Endothelial cell of umbilical vein (primary cell): ENCODE data around the gene CRIM1. TPM values are rescaled to one million over a fixed set of nuclear protein-coding genes. Genes with fewer than 3 reads are reported as not detected.

Source experiments
- BruUV-seq: library from RNA; stranded (reverse); fragments of 400-500 nt; replicated peaks from 2 replicates; lab custom pipeline; 2021; lab: Mats Ljungman, UMichigan
- CTCF ChIA-PET: fragments of 300-600, 350-600 bp; sonication (Branson Sonifier 250); formaldehyde crosslinking; loops from one replicate; lab custom pipeline; 2021; ENCODE audit warnings: antibody characterized with exemption, inconsistent platforms; lab: Charles Lee
- POLR2A ChIA-PET: fragments of 300-600, 350-600 bp; sonication (Branson Sonifier 250); formaldehyde crosslinking; loops from one replicate; lab custom pipeline; 2021; ENCODE audit warnings: antibody characterized with exemption, inconsistent platforms; lab: Charles Lee
- DNase-seq: peaks from one replicate; pipeline ENCODE4 v3.0.0-alpha.2; 2011; ENCODE audit warnings: low read depth, low spot score
- FAIRE-seq: peaks from 2 replicates; lab custom pipeline; 2011; peaks lifted over from hg19 to GRCh38; lab: Jason Lieb, UNC
- H2AFZ ChIP-seq: 2 replicates; pipeline ENCODE4 v1.6.0; 2012; ENCODE audit warnings: low read depth, low read length, control low read depth, inconsistent platforms
- H3K27ac ChIP-seq: 2 replicates; pipeline ENCODE4 v1.5.1; 2011; ENCODE audit warnings: low read depth, mild to moderate bottlenecking, control low read depth, low read length, moderate library complexity; ENCODE audit not compliant: insufficient read depth
- H3K27me3 ChIP-seq, 2 experiments: 2 replicates each; pipeline versions ENCODE4 v1.6.0 to v1.6.1; 2011; ENCODE audit warnings: low read length in 2 of 2, mixed read lengths in 1 of 2; ENCODE audit not compliant: control insufficient read depth in 2 of 2, insufficient read depth in 2 of 2
- H3K36me3 ChIP-seq, 2 experiments: 2 replicates in 1 of 2; 3 replicates in 1 of 2; pipeline ENCODE4 v1.5.1; 2011; ENCODE audit warnings: low read length in 2 of 2, mild to moderate bottlenecking in 1 of 2, moderate library complexity in 1 of 2; ENCODE audit not compliant: control insufficient read depth in 2 of 2, insufficient read depth in 2 of 2; ENCODE audit errors: extremely low read depth in 1 of 2
- H3K4me1 ChIP-seq: 3 replicates; pipeline ENCODE4 v1.5.1; 2011; ENCODE audit warnings: mild to moderate bottlenecking, low read length; ENCODE audit not compliant: control insufficient read depth, insufficient read depth; ENCODE audit errors: extremely low read depth
- H3K4me2 ChIP-seq: 2 replicates; pipeline ENCODE4 v1.6.1; 2011; ENCODE audit warnings: low read length, control low read depth, mixed read lengths; ENCODE audit not compliant: insufficient read depth
- H3K4me3 ChIP-seq, 3 experiments: fragments of 200-600 bp in 1 of 3; sonication (generic), shearing (Covaris generic) in 1 of 3; replicated peaks in 1 of 3; 2 replicates each; pipeline ENCODE4 v1.5.1; 2011 to 2016; ENCODE audit warnings: control low read depth in 3 of 3, low read length in 3 of 3, mild to moderate bottlenecking in 2 of 3, inconsistent platforms in 1 of 3, low read depth in 1 of 3, moderate library complexity in 1 of 3; ENCODE audit not compliant: insufficient read depth in 1 of 3
- H3K79me2 ChIP-seq: 2 replicates; pipeline ENCODE4 v1.6.0; 2012; ENCODE audit warnings: low read length, inconsistent platforms; ENCODE audit not compliant: control insufficient read depth, insufficient read depth
- H3K9ac ChIP-seq: replicated peaks from 2 replicates; pipeline ENCODE3; 2011; ENCODE audit warnings: low read length, control low read depth; ENCODE audit not compliant: insufficient read depth; ENCODE audit errors: extremely low read depth
- H3K9me1 ChIP-seq: replicated peaks from 3 replicates; pipeline ENCODE4 v1.6.0; 2011; ENCODE audit warnings: mild to moderate bottlenecking, low read length; ENCODE audit not compliant: control insufficient read depth, insufficient read depth; ENCODE audit errors: extremely low read depth
- H3K9me3 ChIP-seq: replicated peaks from 2 replicates; pipeline ENCODE4 v1.5.1; 2012; ENCODE audit warnings: low read length, inconsistent platforms; ENCODE audit not compliant: control insufficient read depth, insufficient read depth
- H4K20me1 ChIP-seq: replicated peaks from 2 replicates; pipeline ENCODE3; 2011; ENCODE audit warnings: mild to moderate bottlenecking, low read length; ENCODE audit not compliant: control insufficient read depth, insufficient read depth; ENCODE audit errors: extremely low read depth
- CTCF ChIP-seq, 2 donors: IDR thresholded peaks; 1 replicate in 1 of 2; 2 replicates in 1 of 2; pipeline ENCODE4 v1.5.1; 2011; ENCODE audit warnings: low read length in 2 of 2, mild to moderate bottlenecking in 2 of 2, moderate library complexity in 2 of 2, control low read depth in 1 of 2, inconsistent platforms in 1 of 2, low read depth in 1 of 2; ENCODE audit not compliant: insufficient read depth in 1 of 2; ENCODE audit errors: extremely low read depth in 1 of 2
- EZH2 ChIP-seq: IDR thresholded peaks from 2 replicates; pipeline ENCODE4 v1.6.1; 2012; ENCODE audit warnings: borderline replicate concordance, low read depth, mild to moderate bottlenecking, moderate library complexity, low read length, inconsistent platforms; ENCODE audit not compliant: severe bottlenecking
- FOS ChIP-seq: IDR thresholded peaks from 2 replicates; pipeline ENCODE4 v1.6.1; 2011; ENCODE audit warnings: mild to moderate bottlenecking, low read length, moderate library complexity, borderline replicate concordance; ENCODE audit not compliant: insufficient read depth
- GATA2 ChIP-seq: IDR thresholded peaks from 2 replicates; pipeline ENCODE4 v1.7.0; 2011; ENCODE audit warnings: low read depth, mild to moderate bottlenecking, moderate library complexity, mixed read lengths, low read length; ENCODE audit not compliant: insufficient read length, insufficient read depth
- JUN ChIP-seq: IDR thresholded peaks from 2 replicates; pipeline ENCODE4 v1.6.1; 2011; ENCODE audit warnings: borderline replicate concordance, low read depth; ENCODE audit not compliant: insufficient read length, insufficient read depth
- MAX ChIP-seq: IDR thresholded peaks from 2 replicates; pipeline ENCODE4 v1.6.1; 2011; ENCODE audit not compliant: insufficient read depth, insufficient read length
- MYC ChIP-seq: IDR thresholded peaks from one replicate; pipeline ENCODE4 v1.6.1; 2011; ENCODE audit warnings: mild to moderate bottlenecking, low read depth, low read length
- POLR2A ChIP-seq: IDR thresholded peaks from 2 replicates; pipeline ENCODE4 v1.6.1; 2012; ENCODE audit warnings: low read depth, mild to moderate bottlenecking, control low read depth, low read length
- POLR2AphosphoS5 ChIP-seq: IDR thresholded peaks from 2 replicates; pipeline ENCODE4 v1.6.1; 2012; ENCODE audit warnings: low read depth, mild to moderate bottlenecking, control low read depth, low read length, moderate library complexity; ENCODE audit not compliant: insufficient read depth
- dilution Hi-C: fragments of 300-500 bp; cut with MboI; formaldehyde crosslinking; loops from one replicate; pipeline ENCODE4 v1.15.0; 2019; ENCODE audit warnings: low sequenced_read_pairs; ENCODE audit not compliant: extremely low pct_ligation_motif_present
- intact Hi-C: fragments of 100-400 bp; cut with micrococcal nuclease; formaldehyde crosslinking; loops from one replicate; pipeline ENCODE4 v1.10.0; 2022
- polyA plus RNA-seq, 4 experiments: library from polyadenylated mRNA; depleted of rRNA in 3 of 4; stranded (reverse) in 3 of 4; unstranded in 1 of 4; fragments of >200 nt; gene quantifications; 2 replicates each; pipeline versions ENCODE4 v1.2.1 to v1.2.3, GENCODE V29; 2011 to 2012; ENCODE audit warnings: missing spikeins in 1 of 4
- total RNA-seq: library from RNA; stranded (reverse); gene quantifications from 2 replicates; pipeline ENCODE4 v1.2.3, GENCODE V29; 2021

CRIM1 gene
- total and polyA plus RNA-seq, 2 donors (not counting 3 experiments of a cell fraction or from before 2014, with no cell fraction given) = 422 to 649 TPM

- peak overlapping the region; percentile 31 for H3K27ac ChIP-seq
- CTCF ChIA-PET = interaction anchor here (0.7 to 6.0 kb wide), 10 partner anchors 9 to 140 kb away, joined by 3 to 27 read pairs (median 5); partner anchors contain the start of gene CRIM1
Measured at GRCh38 chr2:36367486-36367885, 11.9 kb downstream of the CRIM1 start.

More at GRCh38 chr2:36367486-36367885, 11.9 kb downstream of the CRIM1 start:
- dilution Hi-C loops = no loop called here
- Histone ChIP-seq H3K9me3 (no peaks in the 10 kb centered on the region), H2AFZ (no peak overlapping the region), H3K9me1 (no peaks in the 10 kb centered on the region), H3K4me1 (peaks cover 96% of the 10 kb centered on the region), H4K20me1 (peaks cover 14% of the 10 kb centered on the region), H3K79me2 (peaks cover 100% of the 10 kb centered on the region), H3K36me3 (peaks cover 0 to 3% of the 10 kb centered on the region in 2 experiments), H3K27me3 (no peaks in the 10 kb centered on the region), H3K4me2 (peak overlapping the region; percentile 16), H3K9ac (peak overlapping the region; percentile 22), H3K4me3 (peak overlapping the region in 1 of 3 experiments; percentile 0)
- intact Hi-C loops = loop anchor here (1.0 kb wide), 1 partner anchor 9 kb away; no protein-coding TSS in a partner anchor
- FAIRE-seq (no peak), DNase-seq (no peak)
- TF ChIP-seq CTCF (IDR thresholded peaks at IDR 0.05; ENCODE audit: extremely low read depth in 1 of 2, insufficient read depth in 1 of 2, low read depth in 1 of 2, low read length in 2 of 2) = no peak
- no peak for TF ChIP-seq POLR2AphosphoS5
- TF ChIP-seq FOS = no peak
- TF ChIP-seq GATA2 = no peak
- no peak for TF ChIP-seq EZH2
- no peak for TF ChIP-seq MAX
- no peak for TF ChIP-seq POLR2A
- TF ChIP-seq MYC = no peak
- TF ChIP-seq JUN = no peak
- no TSS peak for BruUV-seq
- POLR2A ChIA-PET = interaction anchor here (1.4 kb wide), 1 partner anchor 118 kb away, joined by 3 read pairs; no protein-coding TSS in a partner anchor
